Measurements from ENCODE around the gene C5orf15.

GRCh38 chr5:133957591-133957990, 10.8 kb downstream of the C5orf15 start:
- no peak for TF ChIP-seq CTCF (IDR thresholded peaks at IDR 0.05)
- no peak for TF ChIP-seq POLR2A (IDR thresholded peaks at IDR 0.05)
